AG04449 (cell line): ENCODE results near the gene ARHGEF37.

Experiments
- CTCF ChIA-PET: fragments of 350-600 bp; formaldehyde crosslinking; extraction: SDS; loops from one replicate; lab custom pipeline; 2021; ENCODE audit warnings: antibody characterized with exemption; lab: Yijun Ruan, JAX
- POLR2A ChIA-PET: fragments of 400-600, 350-600 bp; formaldehyde crosslinking; extraction: SDS; loops from one replicate; lab custom pipeline; 2020; ENCODE audit warnings: antibody characterized with exemption, inconsistent platforms; lab: Yijun Ruan, JAX
- DNase-seq: peaks from one replicate; pipeline ENCODE4 v3.0.0-alpha.2; 2010; ENCODE audit warnings: low read depth, low spot score
- H3K4me3 ChIP-seq: 2 replicates; pipeline ENCODE4 v1.5.1; 2011; ENCODE audit warnings: low read depth, mild to moderate bottlenecking, control low read depth, low read length
- TF ChIP-seq, protein P1 (sequence below): IDR thresholded peaks from one replicate; pipeline ENCODE4 v1.5.1; 2011; ENCODE audit warnings: mild to moderate bottlenecking, moderate library complexity, low read length, control low read depth, inconsistent platforms; ENCODE audit not compliant: insufficient read depth; ENCODE audit errors: missing control alignments

ARHGEF37 gene

DNA sequence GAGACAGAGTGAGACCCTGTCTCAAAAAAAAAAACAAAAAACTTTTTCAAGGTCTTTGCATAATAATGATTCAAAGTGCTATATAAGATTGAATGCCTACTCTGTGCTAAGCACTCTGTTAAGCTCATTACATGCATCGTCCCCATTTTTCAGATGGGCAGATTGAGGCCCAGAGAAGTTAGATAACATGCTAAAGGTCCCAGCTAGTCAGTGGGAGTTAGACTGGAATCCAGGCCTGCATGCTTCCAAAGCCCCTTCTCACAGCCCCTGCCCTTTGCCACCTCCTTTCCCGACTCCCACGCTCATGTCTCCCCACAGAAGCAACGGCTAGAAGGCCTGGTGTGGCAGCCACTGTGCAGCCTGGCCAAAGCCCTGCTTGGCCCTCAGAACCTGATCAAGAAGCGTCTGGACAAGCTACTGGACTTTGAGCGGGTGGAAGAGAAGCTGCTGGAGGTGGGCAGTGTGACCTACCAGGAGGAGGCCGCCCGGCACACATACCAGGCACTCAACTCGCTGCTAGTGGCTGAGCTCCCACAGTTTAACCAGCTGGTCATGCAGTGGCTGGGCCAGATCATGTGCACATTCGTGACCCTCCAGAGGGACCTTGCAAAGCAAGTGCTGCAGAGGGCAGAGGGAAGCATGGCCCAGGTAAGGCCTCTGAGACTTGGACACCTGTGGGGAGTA, 40.3 kb downstream of the ARHGEF37 start:
- TF ChIP-seq, protein P1, sequence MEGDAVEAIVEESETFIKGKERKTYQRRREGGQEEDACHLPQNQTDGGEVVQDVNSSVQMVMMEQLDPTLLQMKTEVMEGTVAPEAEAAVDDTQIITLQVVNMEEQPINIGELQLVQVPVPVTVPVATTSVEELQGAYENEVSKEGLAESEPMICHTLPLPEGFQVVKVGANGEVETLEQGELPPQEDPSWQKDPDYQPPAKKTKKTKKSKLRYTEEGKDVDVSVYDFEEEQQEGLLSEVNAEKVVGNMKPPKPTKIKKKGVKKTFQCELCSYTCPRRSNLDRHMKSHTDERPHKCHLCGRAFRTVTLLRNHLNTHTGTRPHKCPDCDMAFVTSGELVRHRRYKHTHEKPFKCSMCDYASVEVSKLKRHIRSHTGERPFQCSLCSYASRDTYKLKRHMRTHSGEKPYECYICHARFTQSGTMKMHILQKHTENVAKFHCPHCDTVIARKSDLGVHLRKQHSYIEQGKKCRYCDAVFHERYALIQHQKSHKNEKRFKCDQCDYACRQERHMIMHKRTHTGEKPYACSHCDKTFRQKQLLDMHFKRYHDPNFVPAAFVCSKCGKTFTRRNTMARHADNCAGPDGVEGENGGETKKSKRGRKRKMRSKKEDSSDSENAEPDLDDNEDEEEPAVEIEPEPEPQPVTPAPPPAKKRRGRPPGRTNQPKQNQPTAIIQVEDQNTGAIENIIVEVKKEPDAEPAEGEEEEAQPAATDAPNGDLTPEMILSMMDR: no peak
- ChIA-PET CTCF (interaction anchor here (0.8 to 6.6 kb wide), 9 partner anchors 11 to 303 kb away, joined by 3 to 72 read pairs (median 3); no protein-coding TSS in a partner anchor), POLR2A (no interaction called here)
- H3K4me3 ChIP-seq: no peak overlapping the region
- DNase-seq: no peak

DNA sequence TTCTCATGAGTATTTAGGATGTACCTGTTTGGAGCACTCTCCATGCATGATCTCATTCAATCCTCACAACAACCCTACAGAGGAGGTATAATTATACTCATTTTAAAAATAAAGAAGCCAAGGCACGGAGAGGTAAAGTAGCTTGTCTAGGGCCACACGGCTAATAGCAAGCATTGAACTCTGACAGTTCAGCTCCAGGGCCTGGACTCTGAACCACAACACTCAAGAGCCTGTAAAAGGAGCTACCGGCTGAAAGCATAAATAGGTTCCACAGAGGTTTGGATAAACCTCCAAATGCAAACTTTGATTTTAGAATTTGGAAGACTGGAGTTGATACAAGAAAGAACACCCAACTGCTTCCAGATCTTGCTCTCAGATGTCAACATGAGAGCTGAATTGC, 41.2 kb downstream of the ARHGEF37 start:
- no peak overlapping the region for H3K4me3 ChIP-seq
- DNase-seq: no peak
- ChIA-PET POLR2A (interaction anchor here (1.0 kb wide), 1 partner anchor 11 kb away, joined by 3 read pairs; no protein-coding TSS in a partner anchor), CTCF (interaction anchor here (0.6 to 6.6 kb wide), 12 partner anchors 12 to 1052 kb away, joined by 3 to 72 read pairs (median 4); no protein-coding TSS in a partner anchor)
- TF ChIP-seq, protein P1: no peak

DNA sequence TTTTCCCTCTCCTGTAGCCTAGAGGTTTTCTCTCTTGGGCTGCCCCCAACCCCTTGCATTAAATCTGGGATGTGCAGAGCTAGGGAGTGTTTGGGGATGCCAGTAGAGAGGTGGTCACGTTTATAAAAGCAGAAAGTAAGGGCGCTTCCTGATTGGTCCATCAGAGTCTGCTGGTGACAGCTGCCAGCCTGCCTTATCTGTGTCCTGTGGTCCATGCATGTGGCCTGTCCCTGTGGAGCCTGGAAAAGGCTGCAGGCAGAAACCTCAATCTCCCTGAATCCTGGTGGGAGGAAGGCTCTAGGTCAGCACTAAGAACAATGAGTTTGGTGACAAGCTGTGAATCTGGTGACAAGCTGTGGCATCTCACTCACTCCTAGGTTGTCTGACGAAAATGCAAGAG, 42.2 kb downstream of the ARHGEF37 start:
- ChIA-PET POLR2A (interaction anchor here (1.0 kb wide), 1 partner anchor 12 kb away, joined by 3 read pairs; no protein-coding TSS in a partner anchor), CTCF (interaction anchor here (0.8 to 6.6 kb wide), 7 partner anchors 11 to 367 kb away, joined by 3 to 72 read pairs (median 5); no protein-coding TSS in a partner anchor)
- TF ChIP-seq, protein P1: no peak
- no peak overlapping the region for H3K4me3 ChIP-seq
- DNase-seq: no peak

DNA sequence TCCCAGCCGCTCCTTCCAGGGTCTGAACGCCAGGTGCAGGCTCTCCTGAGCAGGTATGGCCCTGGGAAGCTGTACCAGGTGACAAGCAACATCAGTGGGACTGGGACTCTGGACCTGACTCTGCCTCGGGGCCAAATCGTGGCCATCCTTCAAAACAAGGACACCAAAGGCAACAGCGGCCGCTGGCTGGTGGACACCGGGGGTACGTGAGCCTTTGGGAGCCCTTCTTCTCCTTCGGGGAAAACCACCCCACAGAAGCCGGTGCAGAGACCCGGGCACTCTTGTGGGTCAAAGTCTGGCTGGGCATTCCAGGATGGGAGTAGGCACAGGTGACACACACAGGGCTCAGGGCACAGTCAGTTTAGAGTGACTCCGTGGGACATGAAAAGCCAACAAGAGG, 45.8 kb downstream of the ARHGEF37 start:
- no peak for DNase-seq
- TF ChIP-seq, protein P1: no peak
- no peak overlapping the region for H3K4me3 ChIP-seq
- ChIA-PET POLR2A (no interaction called here), CTCF (interaction anchor here (1.1 kb wide), 2 partner anchors 10 to 207 kb away, joined by 3 to 4 read pairs; no protein-coding TSS in a partner anchor)

DNA sequence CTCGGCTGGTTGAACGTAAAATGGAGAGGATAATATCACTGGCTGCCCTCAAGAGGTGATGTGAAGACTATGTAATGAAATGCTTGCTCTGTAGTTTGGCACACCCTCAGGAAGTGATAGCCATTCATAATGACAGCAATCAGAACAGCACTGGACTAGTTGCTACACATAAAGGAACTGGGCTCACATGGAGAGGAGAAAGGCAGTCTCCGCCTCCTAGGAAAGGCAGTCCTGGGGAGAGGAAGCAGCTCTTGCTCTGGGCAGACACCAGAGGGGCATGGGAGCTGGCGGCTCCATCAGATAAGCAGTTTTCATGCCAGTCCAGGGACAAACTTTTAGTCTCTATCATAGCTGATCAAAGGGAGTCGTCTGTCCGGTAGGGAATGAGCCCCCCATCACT, 46.9 kb downstream of the ARHGEF37 start:
- no peak for DNase-seq
- CTCF ChIA-PET: interaction anchor here (0.9 to 22.1 kb wide), 4 partner anchors 9 to 197 kb away, joined by 4 to 924 read pairs (median 14); no protein-coding TSS in a partner anchor

More for the DNA sequence above, 46.9 kb downstream of the ARHGEF37 start:
- no peak overlapping the region for H3K4me3 ChIP-seq
- POLR2A ChIA-PET: no interaction called here
- TF ChIP-seq, protein P1: no peak
